ENCODE measurements around the gene SPPL2C.

DNA sequence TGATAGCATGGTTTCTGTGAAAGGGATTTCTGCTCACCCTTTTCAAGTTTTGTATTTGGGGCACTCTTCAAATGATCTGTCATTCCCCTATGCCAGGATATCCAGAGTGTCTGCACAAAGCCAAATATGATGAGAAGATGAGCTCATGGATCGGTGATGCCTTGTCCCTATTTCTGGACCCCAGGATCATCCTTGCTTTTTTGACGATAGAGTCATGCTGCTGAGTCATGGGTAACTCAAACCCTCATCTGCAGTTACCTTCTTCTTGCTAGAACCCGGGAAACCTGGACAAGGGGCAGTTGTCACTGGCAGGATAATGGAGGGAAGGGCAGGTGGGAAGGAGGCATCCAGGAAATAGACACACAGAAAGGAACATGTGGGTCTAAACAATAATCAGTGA, 31.9 kb downstream of the SPPL2C start:
- TF ChIP-seq BACH2 (CRISPR knock-in tag; IDR thresholded peaks at IDR 0.05; ENCODE audit: borderline replicate concordance) (no peak), ZC3H10 (CRISPR knock-in tag; IDR thresholded peaks at IDR 0.05) (no peak), SNAI2 (CRISPR knock-in tag; IDR thresholded peaks at IDR 0.05) (no peak), TSHZ2 (CRISPR knock-in tag; IDR thresholded peaks at IDR 0.05) (no peak), ZFP3 (CRISPR knock-in tag; IDR thresholded peaks at IDR 0.05) (no peak)
